Liver (tissue), 9 donors: Measurements from ENCODE around the gene CDH23. TPM values are rescaled to one million over a fixed set of nuclear protein-coding genes. Genes with fewer than 3 reads are reported as not detected.

Experiments used
- DNase-seq: peaks from one replicate; pipeline ENCODE4 v3.0.0-alpha.2; 2017; ENCODE audit warnings: low spot score
- H3K27ac ChIP-seq, 2 donors: one replicate each; pipeline ENCODE4 v1.7.0; 2013; ENCODE audit warnings: inconsistent platforms in 2 of 2, low read length in 2 of 2, control low read depth in 1 of 2, low read depth in 1 of 2, mild to moderate bottlenecking in 1 of 2
- H3K27me3 ChIP-seq, 4 donors: one replicate each; pipeline versions ENCODE4 v1.6.1 to v1.7.0; 2013; ENCODE audit warnings: low read length in 3 of 4, inconsistent platforms in 1 of 4, mild to moderate bottlenecking in 1 of 4, moderate library complexity in 1 of 4; ENCODE audit not compliant: control insufficient read depth in 4 of 4, insufficient read depth in 4 of 4
- H3K36me3 ChIP-seq, 4 donors: one replicate each; pipeline versions ENCODE4 v1.6.1 to v1.7.0; 2013; ENCODE audit warnings: low read length in 3 of 4, mild to moderate bottlenecking in 3 of 4, low read depth in 1 of 4, moderate library complexity in 1 of 4; ENCODE audit not compliant: control insufficient read depth in 4 of 4, insufficient read depth in 3 of 4
- H3K4me1 ChIP-seq, 4 donors: one replicate each; pipeline versions ENCODE4 v1.6.1 to v1.7.0; 2013; ENCODE audit warnings: low read length in 3 of 4, mild to moderate bottlenecking in 3 of 4, moderate library complexity in 1 of 4; ENCODE audit not compliant: control insufficient read depth in 4 of 4, insufficient read depth in 4 of 4
- H3K4me3 ChIP-seq, 3 donors: one replicate each; pipeline versions ENCODE4 v1.6.1 to v1.7.0; 2013; ENCODE audit warnings: low read length in 3 of 3, control low read depth in 1 of 3, low read depth in 1 of 3, mild to moderate bottlenecking in 1 of 3
- H3K9ac ChIP-seq, 2 donors: one replicate each; pipeline ENCODE4 v1.7.0; 2013; ENCODE audit warnings: low read length in 2 of 2, mild to moderate bottlenecking in 2 of 2, moderate library complexity in 2 of 2, control low read depth in 1 of 2, low read depth in 1 of 2
- H3K9me3 ChIP-seq, 4 donors: one replicate each; pipeline versions ENCODE4 v1.6.1 to v1.7.0; 2013; ENCODE audit warnings: low read length in 3 of 4; ENCODE audit not compliant: control insufficient read depth in 4 of 4
- ATF3 ChIP-seq: IDR thresholded peaks from 2 replicates; pipeline ENCODE4 v1.6.1; 2016; ENCODE audit warnings: antibody characterized with exemption
- CTCF ChIP-seq: fragments of 150-350 bp; IDR thresholded peaks from 2 replicates; pipeline ENCODE4 v1.5.1; 2017; ENCODE audit warnings: improper control_type of control experiment, low read depth, low read length; ENCODE audit not compliant: missing input control
- EGR1 ChIP-seq, 2 donors: IDR thresholded peaks; 2 replicates each; pipeline ENCODE4 v1.6.1; 2016 to 2018; ENCODE audit warnings: antibody characterized with exemption in 2 of 2, low read depth in 2 of 2
- FOXA1 ChIP-seq: IDR thresholded peaks from 2 replicates; pipeline ENCODE4 v1.6.1; 2016; ENCODE audit warnings: antibody characterized with exemption
- FOXA2 ChIP-seq: IDR thresholded peaks from 2 replicates; pipeline ENCODE4 v1.6.1; 2016; ENCODE audit warnings: antibody characterized with exemption
- GABPA ChIP-seq, 2 donors: IDR thresholded peaks in 1 of 2; conservative IDR thresholded peaks in 1 of 2; 2 replicates each; pipeline ENCODE4 v1.6.1; 2016; ENCODE audit warnings: antibody characterized with exemption in 2 of 2, mild to moderate bottlenecking in 1 of 2, moderate library complexity in 1 of 2
- HNF4A ChIP-seq, 2 donors: conservative IDR thresholded peaks; 2 replicates each; pipeline ENCODE4 v1.6.1; 2016; ENCODE audit warnings: antibody characterized with exemption in 2 of 2, mild to moderate bottlenecking in 2 of 2
- HNF4G ChIP-seq: IDR thresholded peaks from 2 replicates; pipeline ENCODE4 v1.6.1; 2016; ENCODE audit warnings: antibody characterized with exemption
- JUND ChIP-seq, 2 donors: IDR thresholded peaks; 2 replicates each; pipeline ENCODE4 v1.6.1; 2016; ENCODE audit warnings: antibody characterized with exemption in 2 of 2
- MAX ChIP-seq: IDR thresholded peaks from 2 replicates; pipeline ENCODE4 v1.6.1; 2016; ENCODE audit warnings: antibody characterized with exemption
- NR2F2 ChIP-seq: IDR thresholded peaks from 2 replicates; pipeline ENCODE4 v1.6.1; 2016; ENCODE audit warnings: antibody characterized with exemption
- RAD21 ChIP-seq, 2 donors: IDR thresholded peaks; 2 replicates each; pipeline ENCODE4 v1.6.1; 2016; ENCODE audit warnings: antibody characterized with exemption in 2 of 2, mild to moderate bottlenecking in 2 of 2
- REST ChIP-seq: IDR thresholded peaks from 2 replicates; pipeline ENCODE4 v1.6.1; 2016; ENCODE audit warnings: antibody characterized with exemption, mild to moderate bottlenecking
- RXRA ChIP-seq, 2 donors: IDR thresholded peaks; 2 replicates each; pipeline ENCODE4 v1.6.1; 2017 to 2018; ENCODE audit warnings: antibody characterized with exemption in 2 of 2, mild to moderate bottlenecking in 1 of 2
- SP1 ChIP-seq: IDR thresholded peaks from 2 replicates; pipeline ENCODE4 v1.6.1; 2018; ENCODE audit warnings: antibody characterized with exemption, mild to moderate bottlenecking
- TAF1 ChIP-seq: conservative IDR thresholded peaks from 2 replicates; pipeline ENCODE4 v1.6.1; 2016; ENCODE audit warnings: antibody characterized with exemption, mild to moderate bottlenecking
- YY1 ChIP-seq: IDR thresholded peaks from 2 replicates; pipeline ENCODE4 v1.6.1; 2016; ENCODE audit warnings: antibody characterized with exemption, mild to moderate bottlenecking
- ZBTB33 ChIP-seq: IDR thresholded peaks from 2 replicates; pipeline ENCODE4 v1.6.1; 2016; ENCODE audit warnings: antibody characterized with exemption
- WGBS: extraction: QIAGEN DNeasy Blood & Tissue Kit; methylation state at CpG from one replicate; pipeline ENCODE4 v1.1.7; 2013; 5-methylcytosine and 5-hydroxymethylcytosine counted together
- polyA plus RNA-seq, 2 donors: library from polyadenylated mRNA; stranded (reverse) in 1 of 2; unstranded in 1 of 2; fragments of 200-250 nt in 1 of 2; fragments of >200 nt in 1 of 2; fragmentation: Nextera tagmentation in 1 of 2; extraction: Ambion mirVana in 1 of 2; gene quantifications; one replicate each; pipeline versions ENCODE4 v1.2.1 to v1.2.3, GENCODE V29; 2013 to 2015
- total RNA-seq, 2 donors: library from RNA; depleted of rRNA; stranded (reverse); fragments of >200 nt; gene quantifications; one replicate each; pipeline ENCODE4 v1.2.3, GENCODE V29; 2014
- donor health status: healthy.
- donor health status: healthy.
- donor health status: healthy.
- donor health status: healthy.
- donor health status: healthy.

Gene CDH23
- total and polyA plus RNA-seq, 4 donors: 1.5 to 4.7 (median 3.4) TPM

GRCh38 chr10:71596759-71597158, 200.0 kb downstream of the CDH23 start:
- H3K4me1 ChIP-seq: peaks cover 22 to 35% (median 28%) of the 10 kb centered on the region in 4 donors
- no peak for DNase-seq
- H3K36me3 ChIP-seq: no peaks in the 10 kb centered on the region
- 60% methylated on average over 8 of the region's 8 CpGs for WGBS
- no peaks in the 10 kb centered on the region for H3K27me3 ChIP-seq
- TF ChIP-seq FOXA2: no peak
- TF ChIP-seq EGR1 (IDR thresholded peaks at IDR 0.05; ENCODE audit: low read depth in 2 of 2): no peak
- TF ChIP-seq HNF4A (conservative IDR thresholded peaks at IDR 0.05): peak in 1 of 2 donors; percentile 53
- no peak for TF ChIP-seq JUND (IDR thresholded peaks at IDR 0.05)
- no peak for TF ChIP-seq MAX
- TF ChIP-seq REST: no peak
- TF ChIP-seq HNF4G: no peak
- TF ChIP-seq FOXA1: no peak
- TF ChIP-seq RXRA (IDR thresholded peaks at IDR 0.05): peak in 1 of 2 donors; percentile 50
- TF ChIP-seq TAF1: no peak
- no peak for TF ChIP-seq ZBTB33
- TF ChIP-seq ATF3: no peak
- no peak for TF ChIP-seq GABPA (IDR thresholded peaks at IDR 0.05 in 1 of 2, conservative IDR thresholded peaks at IDR 0.05 in 1 of 2)
- no peak for TF ChIP-seq NR2F2
- no peak overlapping the region for H3K4me3 ChIP-seq
- no peak overlapping the region for H3K9ac ChIP-seq
- H3K27ac ChIP-seq: peak overlapping the region in 1 of 2 donors; percentile 70
- no peaks in the 10 kb centered on the region for H3K9me3 ChIP-seq

- DNase-seq: no peak
- no peak overlapping the region for H3K4me3 ChIP-seq
- peaks cover 22 to 35% (median 28%) of the 10 kb centered on the region in 4 donors for H3K4me1 ChIP-seq
- 30% methylated on average over 12 of the region's 12 CpGs for WGBS
- peak overlapping the region in 1 of 2 donors; percentile 20 for H3K9ac ChIP-seq
- peak overlapping the region; percentile 70 to 84 for H3K27ac ChIP-seq
- no peaks in the 10 kb centered on the region for H3K27me3 ChIP-seq
- no peaks in the 10 kb centered on the region for H3K36me3 ChIP-seq
- no peaks in the 10 kb centered on the region for H3K9me3 ChIP-seq
- TF ChIP-seq MAX (peak; percentile 97), RXRA (IDR thresholded peaks at IDR 0.05) (peak; percentile 89 to 97), ATF3 (peak; percentile 41), JUND (IDR thresholded peaks at IDR 0.05) (peak in 1 of 2 donors; percentile 89), TAF1 (no peak), FOXA1 (no peak), CTCF (no peak), REST (peak; percentile 50), HNF4A (conservative IDR thresholded peaks at IDR 0.05) (peak; percentile 66 to 89), NR2F2 (no peak), EGR1 (IDR thresholded peaks at IDR 0.05; ENCODE audit: low read depth in 2 of 2) (peak; percentile 32 to 68), RAD21 (IDR thresholded peaks at IDR 0.05) (peak; percentile 46 to 51), YY1 (peak; percentile 87), HNF4G (peak; percentile 36), FOXA2 (peak; percentile 47), SP1 (peak; percentile 87)
Observed at GRCh38 chr10:71597821-71598498, 201.2 kb downstream of the CDH23 start.
